HepG2 (cell line): Measurements from ENCODE around the gene MYO3B. TPM values are rescaled to one million over a fixed set of nuclear protein-coding genes. Genes with fewer than 3 reads are reported as not detected.

Experiments
- BRD4 ChIP-seq: sonication (generic); formaldehyde crosslinking; IDR thresholded peaks from 2 replicates; pipeline ENCODE4 v1.4.0; 2020; ENCODE audit warnings: missing genetic modification reagents
- CCDC6 ChIP-seq: sonication (generic); formaldehyde crosslinking; IDR thresholded peaks from 2 replicates; pipeline ENCODE4 v1.8.1; 2022; ENCODE audit warnings: mild to moderate bottlenecking, missing genetic modification reagents, moderate library complexity
- GLI4 ChIP-seq: sonication (generic); formaldehyde crosslinking; IDR thresholded peaks from 2 replicates; pipeline ENCODE4 v1.5.1; 2020; ENCODE audit warnings: missing genetic modification reagents, mild to moderate bottlenecking, moderate library complexity, borderline replicate concordance
- HNF4A ChIP-seq: sonication (generic); formaldehyde crosslinking; IDR thresholded peaks from 2 replicates; pipeline ENCODE4 v1.4.0; 2020; ENCODE audit warnings: missing genetic modification reagents
- JUN ChIP-seq: sonication (generic); formaldehyde crosslinking; IDR thresholded peaks from 2 replicates; pipeline ENCODE4 v1.4.0; 2020; ENCODE audit warnings: mild to moderate bottlenecking, missing genetic modification reagents
- KLF12 ChIP-seq: sonication (generic); formaldehyde crosslinking; IDR thresholded peaks from 2 replicates; pipeline ENCODE4 v1.4.0; 2020; ENCODE audit warnings: missing genetic modification reagents, borderline replicate concordance
- LCORL ChIP-seq, 2 experiments: fragments of 450-650 bp in 1 of 2; sonication (generic) in 1 of 2; formaldehyde crosslinking in 1 of 2; IDR thresholded peaks; 2 replicates each; pipeline versions ENCODE4 v1.5.0 to v1.6.1; 2017 to 2020; ENCODE audit warnings: antibody characterized with exemption in 1 of 2, missing genetic modification reagents in 1 of 2
- ONECUT2 ChIP-seq: sonication (generic); formaldehyde crosslinking; IDR thresholded peaks from 2 replicates; pipeline ENCODE4 v1.4.0; 2020; ENCODE audit warnings: missing genetic modification reagents
- POLR2A ChIP-seq, 2 experiments: IDR thresholded peaks; 2 replicates each; pipeline ENCODE4 v1.6.1; 2011; ENCODE audit warnings: low read depth in 2 of 2, low read length in 2 of 2, mild to moderate bottlenecking in 1 of 2, moderate library complexity in 1 of 2; ENCODE audit not compliant: insufficient read depth in 1 of 2
- SMAD1 ChIP-seq: sonication (generic); formaldehyde crosslinking; IDR thresholded peaks from 2 replicates; pipeline ENCODE4 v1.4.0; 2020; ENCODE audit warnings: missing genetic modification reagents, low read depth, mild to moderate bottlenecking, borderline replicate concordance
- SMAD3 ChIP-seq: sonication (generic); formaldehyde crosslinking; IDR thresholded peaks from 2 replicates; pipeline ENCODE4 v1.4.0; 2020; ENCODE audit warnings: missing genetic modification reagents
- SOX6 ChIP-seq, 2 experiments: fragments of 450-650 bp in 1 of 2; sonication (generic) in 1 of 2; formaldehyde crosslinking in 1 of 2; IDR thresholded peaks; 2 replicates each; pipeline versions ENCODE4 v1.4.0 to v1.6.1; 2017 to 2020; ENCODE audit warnings: antibody characterized with exemption in 1 of 2, mild to moderate bottlenecking in 1 of 2, missing genetic modification reagents in 1 of 2
- ZFP62 ChIP-seq: sonication (generic); formaldehyde crosslinking; IDR thresholded peaks from 2 replicates; pipeline ENCODE4 v1.4.0; 2020; ENCODE audit warnings: missing genetic modification reagents
- ZKSCAN8 ChIP-seq: IDR thresholded peaks from 2 replicates; pipeline ENCODE4 v1.6.1; 2016; ENCODE audit warnings: borderline replicate concordance, missing genetic modification reagents, missing compliant biosample characterization
- ZNF44 ChIP-seq: sonication (generic); formaldehyde crosslinking; IDR thresholded peaks from 2 replicates; pipeline ENCODE4 v1.5.1; 2020; ENCODE audit warnings: mild to moderate bottlenecking, missing genetic modification reagents
- ZNF605 ChIP-seq: sonication (generic); formaldehyde crosslinking; IDR thresholded peaks from 2 replicates; pipeline ENCODE4 v1.8.0; 2022; ENCODE audit warnings: mild to moderate bottlenecking, missing genetic modification reagents
- ZNF841 ChIP-seq: sonication (generic); formaldehyde crosslinking; IDR thresholded peaks from 2 replicates; pipeline ENCODE4 v1.8.1; 2023; ENCODE audit warnings: missing genetic modification reagents, borderline replicate concordance
- polyA plus RNA-seq, 8 experiments: library from polyadenylated mRNA; depleted of rRNA in 3 of 8; stranded (reverse) in 7 of 8; unstranded in 1 of 8; fragments of >200 nt; fragmentation: Illumina TruSeq in 4 of 8; extraction: Trizol in 4 of 8; gene quantifications; 2 replicates each; pipeline versions ENCODE4 v1.2.1 to v1.2.3, GENCODE V29; 2011 to 2016; ENCODE audit warnings: low read depth in 4 of 8, missing spikeins in 1 of 8, mixed read lengths in 1 of 8; ENCODE audit not compliant: insufficient read depth in 1 of 8
- total RNA-seq, 5 experiments: library from RNA; depleted of rRNA; stranded (reverse); fragments of >200 nt; fragmentation: Illumina TruSeq; extraction: Trizol; gene quantifications; 2 replicates each; pipeline ENCODE4 v1.2.3, GENCODE V29; 2016; ENCODE audit warnings: low read depth in 1 of 5
- TF ChIP-seq, protein P1 (sequence below): sonication (generic); formaldehyde crosslinking; IDR thresholded peaks from 2 replicates; pipeline ENCODE4 v1.8.1; 2023; ENCODE audit warnings: mild to moderate bottlenecking, inconsistent platforms, moderate library complexity, missing genetic modification reagents, borderline replicate concordance
- TF ChIP-seq, protein P2 (sequence below): sonication (generic); formaldehyde crosslinking; IDR thresholded peaks from 2 replicates; pipeline ENCODE4 v1.4.0; 2020; ENCODE audit warnings: mild to moderate bottlenecking, low read depth, missing genetic modification reagents
- TF ChIP-seq, protein P3 (sequence below): sonication (generic); formaldehyde crosslinking; IDR thresholded peaks from 2 replicates; pipeline ENCODE4 v1.4.0; 2020; ENCODE audit warnings: missing genetic modification reagents
- TF ChIP-seq, protein P4 (sequence below): IDR thresholded peaks from 2 replicates; pipeline ENCODE4 v1.6.1; 2016; ENCODE audit warnings: mild to moderate bottlenecking
- TF ChIP-seq, protein P5 (sequence below): sonication (generic); formaldehyde crosslinking; IDR thresholded peaks from 2 replicates; pipeline ENCODE4 v1.5.0; 2020; ENCODE audit warnings: missing genetic modification reagents

MYO3B gene
- total and polyA plus RNA-seq, 2 of the 13 experiments (the other 11 are each of a cell fraction or from before 2014, with no cell fraction given), result 0.01 TPM; not detected in 1

- peak; percentile 94 for TF ChIP-seq LCORL (IDR thresholded peaks at IDR 0.05)
- TF ChIP-seq LCORL (CRISPR knock-in tag; IDR thresholded peaks at IDR 0.05), result peak; percentile 98
- no peak for TF ChIP-seq SOX6 (IDR thresholded peaks at IDR 0.05)
- TF ChIP-seq SOX6 (CRISPR knock-in tag; IDR thresholded peaks at IDR 0.05), result peak; percentile 99
- TF ChIP-seq, protein P1, sequence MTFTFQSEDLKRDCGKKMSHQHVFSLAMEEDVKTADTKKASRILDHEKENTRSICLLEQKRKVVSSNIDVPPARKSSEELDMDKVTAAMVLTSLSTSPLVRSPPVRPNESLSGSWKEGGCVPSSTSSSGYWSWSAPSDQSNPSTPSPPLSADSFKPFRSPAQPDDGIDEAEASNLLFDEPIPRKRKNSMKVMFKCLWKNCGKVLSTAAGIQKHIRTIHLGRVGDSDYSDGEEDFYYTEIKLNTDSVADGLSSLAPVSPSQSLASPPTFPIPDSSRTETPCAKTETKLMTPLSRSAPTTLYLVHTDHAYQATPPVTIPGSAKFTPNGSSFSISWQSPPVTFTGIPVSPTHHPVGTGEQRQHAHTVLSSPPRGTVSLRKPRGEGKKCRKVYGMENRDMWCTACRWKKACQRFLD (CRISPR knock-in tag), result no peak; the same call in 1 of the 2 replicates
- 0 out of 2 replicates have a peak, but pooled peaks have one; percentile 41 for TF ChIP-seq KLF12
- TF ChIP-seq ONECUT2 (CRISPR knock-in tag), result no peak
- TF ChIP-seq ZFP62, result no peak
- TF ChIP-seq, protein P2, sequence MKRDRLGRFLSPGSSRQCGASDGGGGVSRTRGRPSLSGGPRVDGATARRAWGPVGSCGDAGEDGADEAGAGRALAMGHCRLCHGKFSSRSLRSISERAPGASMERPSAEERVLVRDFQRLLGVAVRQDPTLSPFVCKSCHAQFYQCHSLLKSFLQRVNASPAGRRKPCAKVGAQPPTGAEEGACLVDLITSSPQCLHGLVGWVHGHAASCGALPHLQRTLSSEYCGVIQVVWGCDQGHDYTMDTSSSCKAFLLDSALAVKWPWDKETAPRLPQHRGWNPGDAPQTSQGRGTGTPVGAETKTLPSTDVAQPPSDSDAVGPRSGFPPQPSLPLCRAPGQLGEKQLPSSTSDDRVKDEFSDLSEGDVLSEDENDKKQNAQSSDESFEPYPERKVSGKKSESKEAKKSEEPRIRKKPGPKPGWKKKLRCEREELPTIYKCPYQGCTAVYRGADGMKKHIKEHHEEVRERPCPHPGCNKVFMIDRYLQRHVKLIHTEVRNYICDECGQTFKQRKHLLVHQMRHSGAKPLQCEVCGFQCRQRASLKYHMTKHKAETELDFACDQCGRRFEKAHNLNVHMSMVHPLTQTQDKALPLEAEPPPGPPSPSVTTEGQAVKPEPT (CRISPR knock-in tag), result no peak
- no peak for TF ChIP-seq SMAD1 (CRISPR knock-in tag)
- peak; percentile 73; the same call in 1 of the 2 replicates for TF ChIP-seq ZNF605 (CRISPR knock-in tag)
- peak; percentile 73 for TF ChIP-seq ZKSCAN8
- TF ChIP-seq GLI4 (CRISPR knock-in tag), result no peak
- TF ChIP-seq HNF4A (CRISPR knock-in tag), result peak; percentile 96
- peak; percentile 66 for TF ChIP-seq BRD4 (CRISPR knock-in tag)
- no peak for TF ChIP-seq ZNF841 (CRISPR knock-in tag)
- TF ChIP-seq CCDC6 (CRISPR knock-in tag), result peak; percentile 52; the same call in 1 of the 2 replicates
- peak; percentile 15; the same call in 1 of the 2 replicates for TF ChIP-seq JUN (CRISPR knock-in tag)
- TF ChIP-seq, protein P3, sequence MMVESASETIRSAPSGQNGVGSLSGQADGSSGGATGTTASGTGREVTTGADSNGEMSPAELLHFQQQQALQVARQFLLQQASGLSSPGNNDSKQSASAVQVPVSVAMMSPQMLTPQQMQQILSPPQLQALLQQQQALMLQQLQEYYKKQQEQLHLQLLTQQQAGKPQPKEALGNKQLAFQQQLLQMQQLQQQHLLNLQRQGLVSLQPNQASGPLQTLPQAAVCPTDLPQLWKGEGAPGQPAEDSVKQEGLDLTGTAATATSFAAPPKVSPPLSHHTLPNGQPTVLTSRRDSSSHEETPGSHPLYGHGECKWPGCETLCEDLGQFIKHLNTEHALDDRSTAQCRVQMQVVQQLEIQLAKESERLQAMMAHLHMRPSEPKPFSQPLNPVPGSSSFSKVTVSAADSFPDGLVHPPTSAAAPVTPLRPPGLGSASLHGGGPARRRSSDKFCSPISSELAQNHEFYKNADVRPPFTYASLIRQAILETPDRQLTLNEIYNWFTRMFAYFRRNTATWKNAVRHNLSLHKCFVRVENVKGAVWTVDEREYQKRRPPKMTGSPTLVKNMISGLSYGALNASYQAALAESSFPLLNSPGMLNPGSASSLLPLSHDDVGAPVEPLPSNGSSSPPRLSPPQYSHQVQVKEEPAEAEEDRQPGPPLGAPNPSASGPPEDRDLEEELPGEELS, result peak; percentile 96
- TF ChIP-seq SMAD3 (CRISPR knock-in tag), result peak; percentile 84
- TF ChIP-seq ZNF44, result no peak
- TF ChIP-seq, protein P4, sequence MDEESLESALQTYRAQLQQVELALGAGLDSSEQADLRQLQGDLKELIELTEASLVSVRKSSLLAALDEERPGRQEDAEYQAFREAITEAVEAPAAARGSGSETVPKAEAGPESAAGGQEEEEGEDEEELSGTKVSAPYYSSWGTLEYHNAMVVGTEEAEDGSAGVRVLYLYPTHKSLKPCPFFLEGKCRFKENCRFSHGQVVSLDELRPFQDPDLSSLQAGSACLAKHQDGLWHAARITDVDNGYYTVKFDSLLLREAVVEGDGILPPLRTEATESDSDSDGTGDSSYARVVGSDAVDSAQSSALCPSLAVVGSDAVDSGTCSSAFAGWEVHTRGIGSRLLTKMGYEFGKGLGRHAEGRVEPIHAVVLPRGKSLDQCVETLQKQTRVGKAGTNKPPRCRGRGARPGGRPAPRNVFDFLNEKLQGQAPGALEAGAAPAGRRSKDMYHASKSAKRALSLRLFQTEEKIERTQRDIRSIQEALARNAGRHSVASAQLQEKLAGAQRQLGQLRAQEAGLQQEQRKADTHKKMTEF, result peak; percentile 80
- TF ChIP-seq, protein P5, sequence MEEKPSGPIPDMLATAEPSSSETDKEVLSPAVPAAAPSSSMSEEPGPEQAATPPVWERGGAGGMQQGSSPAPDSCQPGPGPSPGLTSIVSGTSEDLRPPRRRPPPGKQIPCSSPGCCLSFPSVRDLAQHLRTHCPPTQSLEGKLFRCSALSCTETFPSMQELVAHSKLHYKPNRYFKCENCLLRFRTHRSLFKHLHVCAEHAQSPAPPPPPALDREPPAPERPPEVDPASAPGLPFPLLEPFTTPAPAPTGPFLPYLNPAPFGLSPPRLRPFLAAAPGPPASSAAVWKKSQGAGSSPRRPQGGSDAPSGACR (CRISPR knock-in tag), result peak; percentile 24; the same call in 1 of the 2 replicates
- peak; percentile 43 to 67; a peak in 3 of 4 replicates for TF ChIP-seq POLR2A (IDR thresholded peaks at IDR 0.05; ENCODE audit: insufficient read depth in 1 of 2, low read depth in 2 of 2, low read length in 2 of 2)
These were observed 277.9 kb downstream of the MYO3B start (continued) for GRCh38 chr2:170455617-170456426.
